Muscle layer of colon (tissue), 2 donors: Measurements from ENCODE around the gene LAMC1.

Experiments used
- H3K27ac ChIP-seq: one replicate; pipeline ENCODE4 v1.7.0; 2013; ENCODE audit warnings: low read depth, mild to moderate bottlenecking, low read length, moderate library complexity
- H3K27me3 ChIP-seq, 2 donors: one replicate each; pipeline ENCODE4 v1.7.0; 2013; ENCODE audit warnings: low read length in 2 of 2, mild to moderate bottlenecking in 2 of 2; ENCODE audit not compliant: insufficient read depth in 2 of 2, control insufficient read depth in 1 of 2
- H3K36me3 ChIP-seq: one replicate; pipeline ENCODE4 v1.7.0; 2013; ENCODE audit warnings: mild to moderate bottlenecking, low read length; ENCODE audit not compliant: insufficient read depth
- H3K4me1 ChIP-seq: one replicate; pipeline ENCODE4 v1.7.0; 2013; ENCODE audit warnings: mild to moderate bottlenecking, low read length; ENCODE audit not compliant: insufficient read depth
- H3K4me3 ChIP-seq, 2 donors: one replicate each; pipeline ENCODE4 v1.7.0; 2013; ENCODE audit warnings: low read length in 2 of 2, low read depth in 1 of 2, mild to moderate bottlenecking in 1 of 2, moderate library complexity in 1 of 2
- H3K9ac ChIP-seq: one replicate; pipeline ENCODE4 v1.7.0; 2013; ENCODE audit warnings: low read length
- H3K9me3 ChIP-seq: one replicate; pipeline ENCODE4 v1.7.0; 2013; ENCODE audit warnings: mild to moderate bottlenecking, low read length
- donor health status: abdominal sarcoma.
- donor health status: Adenocarcinoma of cecum.

The LAMC1 gene

GRCh38 chr1:183100361-183100974 lies 77.2 kb downstream of the LAMC1 start:
- no peak overlapping the region for H3K27ac ChIP-seq
- H3K4me1 ChIP-seq: peaks cover 66% of the 10 kb centered on the region
- H3K9me3 ChIP-seq: no peaks in the 10 kb centered on the region
- H3K36me3 ChIP-seq: no peaks in the 10 kb centered on the region
- H3K27me3 ChIP-seq: no peaks in the 10 kb centered on the region
- no peak overlapping the region for H3K4me3 ChIP-seq
- no peak overlapping the region for H3K9ac ChIP-seq

GRCh38 chr1:183101081-183101480 lies 77.9 kb downstream of the LAMC1 start:
- Histone ChIP-seq H3K4me3 (no peak overlapping the region), H3K9me3 (no peaks in the 10 kb centered on the region), H3K4me1 (peaks cover 69% of the 10 kb centered on the region), H3K27ac (no peak overlapping the region), H3K9ac (no peak overlapping the region), H3K36me3 (no peaks in the 10 kb centered on the region), H3K27me3 (no peaks in the 10 kb centered on the region)

GRCh38 chr1:183101841-183102276 lies 78.6 kb downstream of the LAMC1 start:
- H3K9ac ChIP-seq: no peak overlapping the region
- H3K4me3 ChIP-seq: no peak overlapping the region
- no peaks in the 10 kb centered on the region for H3K9me3 ChIP-seq
- H3K36me3 ChIP-seq: no peaks in the 10 kb centered on the region
- no peaks in the 10 kb centered on the region for H3K27me3 ChIP-seq
- peaks cover 69% of the 10 kb centered on the region for H3K4me1 ChIP-seq
- H3K27ac ChIP-seq: no peak overlapping the region

GRCh38 chr1:183103147-183103546 lies 79.9 kb downstream of the LAMC1 start:
- no peak overlapping the region for H3K4me3 ChIP-seq
- peaks cover 60% of the 10 kb centered on the region for H3K4me1 ChIP-seq
- H3K9ac ChIP-seq: no peak overlapping the region
- no peak overlapping the region for H3K27ac ChIP-seq
- H3K9me3 ChIP-seq: no peaks in the 10 kb centered on the region
- H3K27me3 ChIP-seq: no peaks in the 10 kb centered on the region
- H3K36me3 ChIP-seq: no peaks in the 10 kb centered on the region

GRCh38 chr1:183103577-183103976 lies 80.4 kb downstream of the LAMC1 start:
- H3K9me3 ChIP-seq: no peaks in the 10 kb centered on the region
- H3K27ac ChIP-seq: no peak overlapping the region
- no peak overlapping the region for H3K9ac ChIP-seq
- H3K4me3 ChIP-seq: no peak overlapping the region
- peaks cover 57% of the 10 kb centered on the region for H3K4me1 ChIP-seq
- H3K36me3 ChIP-seq: no peaks in the 10 kb centered on the region
- no peaks in the 10 kb centered on the region for H3K27me3 ChIP-seq

- H3K27me3 ChIP-seq: no peaks in the 10 kb centered on the region
- H3K9me3 ChIP-seq: no peaks in the 10 kb centered on the region
- H3K4me3 ChIP-seq: no peak overlapping the region
- no peaks in the 10 kb centered on the region for H3K36me3 ChIP-seq
- H3K9ac ChIP-seq: no peak overlapping the region
- no peak overlapping the region for H3K27ac ChIP-seq
- peaks cover 50% of the 10 kb centered on the region for H3K4me1 ChIP-seq
These were observed 82.2 kb downstream of the LAMC1 start for GRCh38 chr1:183105449-183105848.

- Histone ChIP-seq H3K4me1 (peaks cover 43% of the 10 kb centered on the region), H3K4me3 (no peak overlapping the region), H3K36me3 (no peaks in the 10 kb centered on the region), H3K9me3 (no peaks in the 10 kb centered on the region), H3K27ac (peak overlapping the region; percentile 8), H3K27me3 (no peaks in the 10 kb centered on the region), H3K9ac (no peak overlapping the region)
These were observed 82.9 kb downstream of the LAMC1 start for GRCh38 chr1:183106166-183106565.

- Histone ChIP-seq H3K27ac (no peak overlapping the region), H3K4me1 (peaks cover 40% of the 10 kb centered on the region), H3K4me3 (no peak overlapping the region), H3K9me3 (no peaks in the 10 kb centered on the region), H3K9ac (no peak overlapping the region), H3K27me3 (no peaks in the 10 kb centered on the region), H3K36me3 (no peaks in the 10 kb centered on the region)
These were observed 83.5 kb downstream of the LAMC1 start for GRCh38 chr1:183106746-183107145.

- Histone ChIP-seq H3K4me3 (no peak overlapping the region), H3K9me3 (no peaks in the 10 kb centered on the region), H3K27ac (no peak overlapping the region), H3K4me1 (peaks cover 18% of the 10 kb centered on the region), H3K36me3 (peaks cover 13% of the 10 kb centered on the region), H3K27me3 (no peaks in the 10 kb centered on the region), H3K9ac (no peak overlapping the region)
These were observed 87.2 kb downstream of the LAMC1 start for GRCh38 chr1:183110326-183110880.

GRCh38 chr1:183114441-183114840 lies 91.2 kb downstream of the LAMC1 start:
- Histone ChIP-seq H3K4me1 (no peaks in the 10 kb centered on the region), H3K27me3 (no peaks in the 10 kb centered on the region), H3K27ac (no peak overlapping the region), H3K9ac (no peak overlapping the region), H3K9me3 (no peaks in the 10 kb centered on the region), H3K4me3 (no peak overlapping the region), H3K36me3 (peaks cover 41% of the 10 kb centered on the region)

GRCh38 chr1:183116416-183116815 lies 93.2 kb downstream of the LAMC1 start:
- H3K9ac ChIP-seq: no peak overlapping the region
- no peaks in the 10 kb centered on the region for H3K4me1 ChIP-seq
- H3K27me3 ChIP-seq: no peaks in the 10 kb centered on the region
- no peaks in the 10 kb centered on the region for H3K9me3 ChIP-seq
- H3K36me3 ChIP-seq: peaks cover 53% of the 10 kb centered on the region
- no peak overlapping the region for H3K27ac ChIP-seq
- H3K4me3 ChIP-seq: no peak overlapping the region

GRCh38 chr1:183121609-183122008 lies 98.4 kb downstream of the LAMC1 start:
- Histone ChIP-seq H3K27ac (no peak overlapping the region), H3K9me3 (no peaks in the 10 kb centered on the region), H3K27me3 (no peaks in the 10 kb centered on the region), H3K4me1 (peaks cover 9% of the 10 kb centered on the region), H3K36me3 (peaks cover 83% of the 10 kb centered on the region), H3K4me3 (no peak overlapping the region), H3K9ac (no peak overlapping the region)
